IPS-11a (cell line): ENCODE measurements around the gene RAB14.
"Not testable (repeated sequence)": the region's sequence is repeated elsewhere in the genome, so short reads cannot be mapped to it uniquely, and the experiment has no call there.

ENCODE experiments used
- H3K4me3 ChIP-seq: one replicate; pipeline ENCODE4 v1.5.1; 2013; ENCODE audit warnings: low read depth, low read length, control low read depth

Gene RAB14

GRCh38 chr9:121169094-121169601, 32.5 kb downstream of the RAB14 start:
- no peak overlapping the region for H3K4me3 ChIP-seq

GRCh38 chr9:121168052-121168451, 33.6 kb downstream of the RAB14 start:
- no peak overlapping the region for H3K4me3 ChIP-seq

- no peak overlapping the region for H3K4me3 ChIP-seq
Observed at GRCh38 chr9:121160025-121160424, 41.6 kb downstream of the RAB14 start.

- no peak overlapping the region for H3K4me3 ChIP-seq
Observed at GRCh38 chr9:121157939-121158338, 43.7 kb downstream of the RAB14 start.

- H3K4me3 ChIP-seq: no peak overlapping the region
Observed at GRCh38 chr9:121156263-121156731, 45.4 kb downstream of the RAB14 start.

- H3K4me3 ChIP-seq: no peak overlapping the region
Observed at GRCh38 chr9:121154782-121155181, 46.9 kb downstream of the RAB14 start.

- H3K4me3 ChIP-seq: no peak overlapping the region
Observed at GRCh38 chr9:121153642-121154041, 48.0 kb downstream of the RAB14 start.

GRCh38 chr9:121150188-121150587, 51.5 kb downstream of the RAB14 start:
- no peak overlapping the region for H3K4me3 ChIP-seq

- no peak overlapping the region for H3K4me3 ChIP-seq
Observed at GRCh38 chr9:121144482-121144881, 57.2 kb downstream of the RAB14 start.

GRCh38 chr9:121143771-121144170, 57.9 kb downstream of the RAB14 start:
- H3K4me3 ChIP-seq: no peak overlapping the region

- H3K4me3 ChIP-seq: no peak overlapping the region
Observed at GRCh38 chr9:121141706-121142105, 60.0 kb downstream of the RAB14 start.

GRCh38 chr9:121141306-121141705, 60.4 kb downstream of the RAB14 start:
- H3K4me3 ChIP-seq: no peak overlapping the region

GRCh38 chr9:121140162-121140561, 61.5 kb downstream of the RAB14 start:
- H3K4me3 ChIP-seq: no peak overlapping the region

- H3K4me3 ChIP-seq: no peak overlapping the region
Observed at GRCh38 chr9:121138973-121139372, 62.7 kb downstream of the RAB14 start.

- H3K4me3 ChIP-seq: no peak overlapping the region
Observed at GRCh38 chr9:121138561-121138960, 63.1 kb downstream of the RAB14 start.

GRCh38 chr9:121135642-121136041, 66.0 kb downstream of the RAB14 start:
- no peak overlapping the region for H3K4me3 ChIP-seq

- H3K4me3 ChIP-seq: no peak overlapping the region
Observed at GRCh38 chr9:121133104-121133816, 68.4 kb downstream of the RAB14 start.

- not testable (repeated sequence) for H3K4me3 ChIP-seq
Observed at GRCh38 chr9:121129384-121129783, 72.3 kb downstream of the RAB14 start.
